GM10266 (cell line): Measurements from ENCODE around the gene HAUS8.
A peak's percentile ranks its signal among the peaks of the same experiment; 100 is the strongest.

Source experiments
- DNase-seq: peaks from one replicate; pipeline ENCODE4 v3.0.0; 2012; ENCODE audit errors: extremely low spot score
- CTCF ChIP-seq: IDR thresholded peaks from 2 replicates; pipeline ENCODE4 v1.5.1; 2012; ENCODE audit warnings: mild to moderate bottlenecking, low read depth; ENCODE audit not compliant: control insufficient read depth, insufficient read depth; ENCODE audit errors: missing control alignments

The HAUS8 gene

GRCh38 chr19:17090583-17090982 is 15.3 kb upstream of the HAUS8 start:
- DNase-seq, result peak; percentile 71
- TF ChIP-seq CTCF, result peak; percentile 16

- no peak for TF ChIP-seq CTCF
These were observed 13.3 kb upstream of the HAUS8 start for GRCh38 chr19:17088552-17088951.

GRCh38 chr19:17086834-17087233 is 11.6 kb upstream of the HAUS8 start:
- DNase-seq, result no peak
- no peak for TF ChIP-seq CTCF

More at GRCh38 chr19:17088552-17088951, 13.3 kb upstream of the HAUS8 start:
- DNase-seq, result no peak

DNA sequence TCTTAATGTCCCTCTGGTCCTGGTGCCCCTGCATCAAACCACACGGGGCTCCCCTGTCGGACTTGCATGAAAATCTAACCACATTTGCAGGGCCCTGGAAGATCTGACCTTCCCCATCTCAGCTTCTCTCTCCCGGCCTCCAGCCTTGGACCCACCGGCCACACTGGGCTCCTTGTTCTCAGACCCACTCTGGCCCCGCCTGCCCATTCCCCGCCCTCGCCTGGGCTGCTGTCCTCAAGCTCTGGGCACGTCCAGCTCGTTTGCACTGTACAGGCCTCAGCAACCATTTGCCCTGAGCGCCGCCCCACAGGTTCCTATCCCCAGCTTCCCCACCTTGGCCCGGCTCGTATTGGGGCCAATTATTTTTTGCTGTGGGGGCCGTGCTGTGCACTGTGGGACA is 10.9 kb upstream of the HAUS8 start:
- DNase-seq, result no peak
- no peak for TF ChIP-seq CTCF

GRCh38 chr19:17081672-17082630 is 6.7 kb upstream of the HAUS8 start:
- DNase-seq, result no peak
- TF ChIP-seq CTCF, result no peak

GRCh38 chr19:17080440-17080801 is 5.2 kb upstream of the HAUS8 start:
- TF ChIP-seq CTCF, result no peak
- no peak for DNase-seq
